Breast epithelium (tissue), 3 donors: ENCODE measurements around the gene ATG7.

ENCODE experiments used
- POLR2A ChIP-seq: fragments of 450-650 bp; IDR thresholded peaks from one replicate; pipeline ENCODE4 v1.6.1; 2016; ENCODE audit warnings: antibody characterized with exemption, mild to moderate bottlenecking, moderate library complexity
- TF ChIP-seq, protein P1 (sequence below), 3 donors: fragments of 450-650 bp; IDR thresholded peaks; one replicate each; pipeline ENCODE4 v1.5.1; 2016 to 2017; ENCODE audit warnings: antibody characterized with exemption in 3 of 3, mild to moderate bottlenecking in 3 of 3, moderate library complexity in 3 of 3

DNA sequence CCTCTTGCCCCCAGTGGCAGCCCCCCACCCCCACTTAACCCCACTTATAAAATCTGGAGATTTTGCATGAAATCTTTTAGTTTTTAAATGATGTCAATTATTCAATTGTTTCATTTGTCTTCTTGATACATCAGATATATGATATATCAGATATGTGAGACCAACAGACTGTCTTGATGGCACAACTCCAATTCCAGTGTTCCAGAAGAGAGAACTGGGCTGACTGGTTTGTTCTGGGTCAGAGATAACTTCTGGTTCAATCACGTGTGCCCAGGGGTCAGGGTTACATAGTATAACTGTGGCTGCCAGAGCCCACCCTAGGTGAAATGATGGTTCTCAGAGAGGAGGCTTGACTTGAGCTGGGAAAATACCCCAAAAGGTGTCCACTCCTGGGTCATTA lies 32.4 kb upstream of the ATG7 start:
- TF ChIP-seq, protein P1, sequence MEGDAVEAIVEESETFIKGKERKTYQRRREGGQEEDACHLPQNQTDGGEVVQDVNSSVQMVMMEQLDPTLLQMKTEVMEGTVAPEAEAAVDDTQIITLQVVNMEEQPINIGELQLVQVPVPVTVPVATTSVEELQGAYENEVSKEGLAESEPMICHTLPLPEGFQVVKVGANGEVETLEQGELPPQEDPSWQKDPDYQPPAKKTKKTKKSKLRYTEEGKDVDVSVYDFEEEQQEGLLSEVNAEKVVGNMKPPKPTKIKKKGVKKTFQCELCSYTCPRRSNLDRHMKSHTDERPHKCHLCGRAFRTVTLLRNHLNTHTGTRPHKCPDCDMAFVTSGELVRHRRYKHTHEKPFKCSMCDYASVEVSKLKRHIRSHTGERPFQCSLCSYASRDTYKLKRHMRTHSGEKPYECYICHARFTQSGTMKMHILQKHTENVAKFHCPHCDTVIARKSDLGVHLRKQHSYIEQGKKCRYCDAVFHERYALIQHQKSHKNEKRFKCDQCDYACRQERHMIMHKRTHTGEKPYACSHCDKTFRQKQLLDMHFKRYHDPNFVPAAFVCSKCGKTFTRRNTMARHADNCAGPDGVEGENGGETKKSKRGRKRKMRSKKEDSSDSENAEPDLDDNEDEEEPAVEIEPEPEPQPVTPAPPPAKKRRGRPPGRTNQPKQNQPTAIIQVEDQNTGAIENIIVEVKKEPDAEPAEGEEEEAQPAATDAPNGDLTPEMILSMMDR (IDR thresholded peaks at IDR 0.05), result no peak
- no peak for TF ChIP-seq POLR2A
